GM21786 (cell line): ENCODE results near the gene PSMB10.
"Not testable (repeated sequence)": the region's sequence is repeated elsewhere in the genome, so short reads cannot be mapped to it uniquely, and the experiment has no call there.

ENCODE experiments used
- ATAC-seq: cut with Tn5 transposase; IDR thresholded peaks from one replicate; pipeline ENCODE4 v1.9.1; 2021; ENCODE audit not compliant: unreplicated experiment

Gene PSMB10

DNA sequence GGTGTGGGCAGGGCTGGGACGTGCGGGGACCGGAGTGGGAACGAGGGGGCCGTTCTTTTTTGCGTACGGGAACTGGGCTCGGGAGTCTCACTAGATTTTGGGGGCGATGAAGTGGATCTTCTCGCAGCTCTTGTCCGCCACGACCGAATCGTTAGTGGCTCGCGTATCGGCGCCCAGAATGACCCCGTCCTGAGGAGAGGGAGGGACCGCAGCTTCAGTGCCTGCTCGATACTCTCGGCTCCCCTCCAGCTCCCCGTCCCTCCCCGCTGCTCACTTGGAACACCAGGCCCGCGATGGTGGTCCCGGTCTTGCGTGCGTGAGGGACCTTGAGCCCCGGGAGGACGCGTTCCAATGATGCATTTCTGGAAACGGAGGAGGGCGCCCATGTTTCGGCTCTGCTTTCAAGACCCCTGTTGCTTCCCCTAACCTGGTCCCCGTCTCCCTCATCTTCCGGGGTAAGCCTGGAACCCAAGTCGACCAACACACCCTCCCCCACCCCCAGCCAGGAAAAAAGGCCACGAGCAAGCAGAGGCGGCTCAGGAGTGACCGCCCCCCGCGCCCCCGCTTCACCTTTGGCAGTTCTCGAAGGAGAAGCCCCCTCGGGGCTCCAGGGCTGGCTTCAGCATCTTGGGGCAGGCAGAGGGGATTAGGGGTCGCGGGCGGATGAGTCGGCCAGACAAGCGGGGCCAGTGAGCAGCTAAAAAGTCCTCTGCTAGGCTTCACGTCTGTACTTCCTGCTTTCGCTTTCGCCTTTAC, at the start of gene PSMB10:
Gene PSMB10 (minus strand): TSS at position 727 of the 756 bp plus-strand sequence. CDS start 101 bp downstream, at position 626.
- ATAC-seq, result peak; percentile 2

DNA sequence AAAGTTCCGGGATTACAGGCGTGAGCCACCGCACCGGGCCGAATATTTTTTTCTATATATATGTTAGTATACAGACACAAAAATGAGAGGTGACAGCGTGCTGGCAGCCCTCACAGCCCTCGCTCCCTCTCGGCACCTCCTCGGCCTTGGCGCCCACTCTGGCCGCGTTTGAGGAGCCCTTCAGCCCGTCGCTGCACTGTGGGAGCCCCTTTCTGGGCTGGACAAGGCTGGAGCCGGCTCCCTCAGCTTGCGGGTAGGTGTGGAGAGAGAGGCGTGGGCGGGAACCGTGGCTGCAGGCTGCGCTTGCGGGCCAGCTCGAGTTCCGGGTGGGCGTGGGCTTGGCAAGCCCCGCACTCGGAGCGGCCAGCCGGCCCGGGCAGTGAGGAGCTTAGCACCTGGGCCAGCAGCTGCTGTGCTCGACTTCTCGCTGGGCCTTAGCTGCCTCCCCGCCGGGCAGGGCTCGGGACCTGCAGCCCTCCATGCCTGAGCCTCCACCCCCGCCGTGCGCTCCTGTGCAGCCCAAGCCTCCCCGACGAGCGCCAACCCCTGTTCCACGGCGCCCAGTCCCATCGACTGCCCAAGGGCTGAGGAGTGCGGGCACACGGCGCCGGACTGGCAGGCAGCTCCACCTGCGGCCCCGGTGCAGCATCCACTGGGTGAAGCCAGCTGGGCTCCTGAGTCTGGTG, 45.5 kb upstream of the PSMB10 start:
- ATAC-seq, result no peak

DNA sequence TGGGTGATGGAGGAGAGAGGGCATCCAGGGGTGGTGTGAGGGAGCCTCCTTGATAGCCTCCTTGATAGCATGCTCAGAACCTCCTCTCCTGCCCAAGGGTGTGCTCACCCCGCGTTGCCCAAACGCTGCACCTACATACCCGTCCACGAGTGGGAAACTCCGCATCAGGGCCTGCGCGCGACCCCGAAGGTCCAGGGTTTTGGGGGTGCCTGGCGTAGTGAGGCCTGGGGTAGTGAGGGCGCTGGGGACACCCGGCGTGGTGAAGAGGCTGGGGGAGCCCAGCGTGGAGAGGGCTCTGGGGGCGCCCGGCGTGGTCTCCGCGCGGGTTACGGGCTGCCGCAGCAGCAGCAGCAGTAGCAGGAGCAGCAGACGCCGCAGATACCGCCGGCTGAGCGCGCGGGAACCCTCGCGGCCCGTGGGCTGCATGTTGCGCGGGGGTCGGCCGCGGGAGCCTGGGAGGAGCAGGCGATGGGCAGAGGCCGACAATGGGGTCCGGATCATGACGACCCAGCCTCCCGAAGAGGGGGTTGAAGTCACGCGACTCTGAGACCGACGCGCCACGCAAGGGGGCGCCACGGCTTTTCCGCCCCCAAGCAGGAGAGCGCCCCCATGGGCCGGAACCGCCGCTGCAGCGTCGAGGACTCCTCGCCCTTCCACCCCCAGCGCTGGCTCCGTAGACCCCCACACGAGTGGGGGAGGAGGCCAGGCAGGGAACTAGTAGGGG, 43.5 kb upstream of the PSMB10 start, which contains the start of gene DPEP3:
Gene DPEP3 (minus strand): TSS at position 545 of the 724 bp plus-strand sequence. CDS start 119 bp downstream, at position 426.
- no peak for ATAC-seq

DNA sequence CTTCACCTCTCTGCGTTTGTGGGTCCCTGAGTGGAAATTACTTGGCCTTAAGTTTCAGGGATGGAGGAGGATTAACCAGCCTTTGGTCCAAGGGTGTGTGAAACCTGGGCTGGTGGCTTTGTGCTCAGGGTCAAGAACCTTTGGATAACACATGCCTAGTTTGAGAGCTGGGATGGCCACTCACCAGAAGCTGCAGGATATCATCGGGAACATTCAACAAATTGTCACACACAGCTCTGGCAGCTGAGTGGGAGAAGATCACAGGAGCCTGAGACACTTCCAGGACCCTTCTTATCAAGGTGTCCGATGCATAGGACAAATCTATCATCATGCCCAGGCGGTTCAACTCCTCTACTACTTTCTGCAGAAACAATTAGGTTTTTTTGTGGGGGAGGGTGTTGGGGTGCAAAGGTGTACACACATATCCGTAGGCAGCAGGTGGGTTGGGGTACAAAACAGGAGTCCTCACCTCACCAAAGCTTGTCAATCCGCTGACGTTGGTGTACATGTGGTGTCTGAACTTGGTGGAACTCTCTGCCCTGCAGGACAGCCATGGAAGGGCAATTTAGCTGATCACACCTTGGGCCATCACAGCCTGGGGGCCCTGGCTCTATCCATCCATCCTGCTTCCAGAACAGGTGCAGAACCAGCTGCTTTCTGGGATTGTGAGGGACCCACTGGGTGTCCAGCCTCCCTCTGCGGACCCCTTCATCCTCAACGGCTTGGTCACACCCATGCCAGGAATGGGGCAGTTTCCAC, 41.0 kb upstream of the PSMB10 start:
- ATAC-seq, result no peak

DNA sequence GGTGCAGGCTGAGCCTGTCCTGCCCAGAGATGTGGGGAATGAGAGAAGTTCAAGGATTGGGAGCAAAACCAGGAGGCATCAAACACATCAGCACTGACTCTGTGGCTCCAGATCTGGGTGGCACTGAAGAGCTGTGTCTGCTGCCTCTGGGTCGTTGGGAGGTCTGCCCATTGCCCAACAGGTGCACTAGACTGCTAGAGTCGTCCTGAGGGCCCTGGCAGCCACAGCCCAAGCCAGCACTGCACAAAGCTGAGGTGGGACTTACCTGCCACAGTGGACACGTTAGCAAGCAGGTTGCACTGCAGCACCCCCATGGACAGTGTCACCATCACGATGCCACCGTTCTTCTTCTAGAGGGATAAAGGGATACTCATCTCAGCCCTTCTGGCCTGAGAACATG, 40.4 kb upstream of the PSMB10 start:
- no peak for ATAC-seq

DNA sequence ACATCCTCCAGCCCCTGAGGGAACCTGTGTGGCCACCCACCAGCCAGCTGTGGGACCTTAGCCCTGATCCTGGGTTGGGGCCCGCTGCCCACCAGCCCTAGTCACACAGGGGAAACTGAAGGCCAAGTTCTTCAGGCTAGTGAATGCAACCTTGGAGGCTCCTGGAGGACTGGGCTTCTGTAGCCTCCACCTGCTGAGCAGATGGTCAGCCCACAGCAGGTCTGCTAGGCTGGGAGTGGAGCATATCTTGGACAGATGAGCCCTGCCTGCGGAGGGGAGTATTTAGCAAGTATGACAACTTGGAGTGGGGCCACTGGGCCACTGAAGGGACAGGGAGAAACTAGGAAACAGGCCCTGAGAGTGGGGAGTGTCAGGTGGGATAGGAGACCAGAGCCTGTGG, 39.6 kb upstream of the PSMB10 start:
- ATAC-seq, result no peak

DNA sequence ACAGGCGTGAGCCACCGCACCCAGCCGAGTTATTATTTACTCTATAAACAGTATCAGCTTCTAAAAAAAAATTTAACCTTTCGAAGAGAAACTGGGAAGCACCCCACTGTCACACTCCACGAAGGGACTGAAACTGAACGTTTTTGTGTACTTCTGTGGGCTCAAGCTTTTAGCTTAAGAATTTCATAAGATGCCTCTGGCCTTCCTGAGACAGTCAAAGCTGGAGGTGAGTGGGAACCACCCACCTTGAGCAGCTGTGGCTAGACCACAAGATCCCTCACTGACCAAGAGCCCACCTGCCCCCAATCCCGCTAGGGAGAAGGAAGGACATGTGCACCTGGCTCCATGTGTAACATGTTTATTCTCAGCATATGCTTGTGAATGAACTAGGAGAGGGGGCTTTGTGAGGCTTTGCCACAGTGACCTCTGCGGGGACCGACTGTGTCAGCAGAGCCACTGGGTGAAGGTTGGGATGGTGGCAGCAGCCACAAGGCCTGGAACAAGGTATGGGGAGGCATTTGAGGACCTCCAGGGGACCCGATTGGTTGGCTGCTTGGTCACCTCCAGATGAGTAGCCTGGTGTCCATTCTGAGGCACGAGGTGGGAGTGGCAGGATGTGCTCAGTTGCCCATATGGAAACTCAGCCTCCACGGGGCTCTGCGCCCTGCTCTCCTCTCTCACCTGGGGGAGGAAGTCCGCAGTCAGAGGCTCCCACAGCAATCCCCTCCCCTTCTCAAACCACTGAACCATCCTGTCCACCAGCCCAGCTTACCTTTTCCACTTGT, 38.9 kb upstream of the PSMB10 start:
- ATAC-seq, result no peak

DNA sequence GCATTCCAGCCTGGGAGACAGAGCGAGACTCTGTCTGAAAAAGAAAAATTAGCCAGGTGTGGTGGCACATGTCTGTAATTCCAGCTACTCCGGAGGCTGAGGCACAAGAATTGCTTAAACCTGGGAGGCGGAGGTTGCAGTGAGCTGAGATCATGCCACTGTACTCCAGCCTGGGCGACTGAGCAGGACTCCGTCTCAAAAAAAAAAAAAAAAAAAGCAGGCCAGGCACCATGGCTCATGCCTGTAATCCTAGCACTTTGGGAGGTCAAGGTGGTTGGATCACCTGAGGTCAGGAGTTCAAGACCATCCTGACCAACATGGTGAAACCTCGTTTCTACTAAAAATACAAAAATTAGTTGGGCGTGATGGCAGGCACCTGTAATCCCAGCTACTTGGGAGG, 35.6 kb upstream of the PSMB10 start:
- ATAC-seq, result not testable (repeated sequence)

DNA sequence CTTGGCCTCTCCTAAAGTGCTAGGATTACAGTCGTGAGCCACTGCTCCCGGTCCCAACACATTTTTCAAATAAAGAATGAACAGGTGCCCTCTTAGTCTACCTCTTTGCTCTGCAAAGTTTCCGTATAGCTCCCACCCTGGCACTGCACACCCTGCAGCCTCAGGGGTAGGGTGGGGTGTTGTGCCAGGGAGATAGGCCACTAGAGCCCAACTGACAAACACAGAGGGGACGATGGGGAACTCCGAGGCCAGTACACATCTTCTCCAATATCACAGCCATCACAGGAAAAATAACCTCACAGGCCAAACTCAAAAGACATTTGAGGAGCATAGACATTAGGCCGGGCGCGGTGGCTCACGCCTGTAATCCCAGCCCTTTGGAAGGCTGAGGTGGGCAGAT, 34.5 kb upstream of the PSMB10 start:
- no peak for ATAC-seq

DNA sequence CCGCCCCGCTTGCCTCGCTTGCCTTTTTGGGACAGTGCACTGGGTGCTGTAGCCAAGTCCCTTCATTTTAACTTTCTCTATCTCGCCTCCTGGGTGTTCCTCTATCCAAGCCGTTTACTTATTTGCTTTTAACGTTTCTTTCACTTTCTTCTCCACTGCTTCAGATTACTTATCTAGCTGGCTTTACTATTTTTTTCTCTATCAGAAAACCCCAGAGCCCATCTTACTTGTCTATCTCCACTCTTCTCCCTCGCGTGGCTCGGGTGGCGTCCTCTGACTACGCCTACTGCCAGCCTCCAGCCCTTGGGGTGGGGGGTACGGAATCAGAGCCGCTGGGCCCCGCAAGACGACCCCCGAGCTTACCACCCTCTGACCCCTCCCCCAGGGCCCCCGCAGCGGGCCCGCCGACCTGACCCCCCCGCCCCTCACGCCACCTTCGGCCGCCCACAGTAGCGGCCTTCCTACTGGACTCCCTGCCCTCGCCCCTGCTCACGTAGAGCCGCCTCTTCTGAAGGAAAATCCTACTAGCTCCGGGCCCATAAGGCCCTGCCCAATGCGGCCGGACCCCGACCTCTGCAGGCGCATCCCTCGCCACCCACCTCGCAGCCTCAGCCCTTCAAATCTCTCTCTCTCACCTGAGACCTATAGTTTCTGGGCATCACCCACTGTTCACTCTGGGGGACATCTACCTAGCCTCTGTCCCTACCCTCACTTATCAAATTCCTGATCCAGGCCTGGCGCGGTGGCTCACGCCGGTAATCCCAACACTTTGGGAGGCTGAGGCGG, 32.8 kb upstream of the PSMB10 start:
- no peak for ATAC-seq

DNA sequence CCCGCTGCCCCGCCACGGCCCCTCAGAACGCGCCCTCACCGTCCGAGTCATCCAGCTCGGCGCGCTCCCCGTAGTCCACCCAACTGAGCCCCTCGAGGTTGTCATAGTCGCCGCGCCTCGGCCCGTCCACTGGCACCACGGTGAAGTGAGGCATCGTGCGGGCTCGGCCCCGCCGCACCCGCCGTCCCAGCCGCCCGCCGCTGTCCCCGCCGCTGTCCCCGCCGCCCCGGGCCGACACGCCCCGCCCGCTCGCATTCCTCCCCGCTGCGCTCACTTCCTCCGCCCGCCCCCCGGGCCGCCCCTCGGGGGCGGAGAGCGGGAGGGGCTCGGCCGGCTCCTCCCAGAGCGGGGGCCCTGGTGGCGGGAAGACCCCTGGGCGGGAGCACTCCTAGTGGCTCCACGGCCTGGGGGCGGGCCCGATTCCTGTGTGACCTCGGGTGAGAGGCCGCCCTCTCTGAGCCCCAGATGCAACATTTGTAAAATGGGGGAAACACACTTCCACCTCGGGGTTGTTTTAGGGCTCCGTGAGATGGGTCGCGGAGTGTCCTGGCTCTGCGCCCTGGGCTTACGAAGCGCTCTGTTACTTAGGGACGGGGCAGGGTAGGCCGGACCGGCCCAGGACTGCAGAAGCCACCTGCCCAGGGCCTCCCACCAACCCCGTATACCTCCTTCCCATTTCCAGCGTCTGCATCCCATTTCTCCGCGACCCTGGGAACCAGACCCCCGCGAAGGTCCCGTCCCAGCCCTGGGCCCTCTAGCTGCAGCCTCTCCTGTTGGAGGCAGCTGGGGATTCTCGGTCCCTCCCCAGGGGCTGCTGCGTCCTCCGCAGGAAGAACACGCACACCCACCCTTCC, 32.0 kb upstream of the PSMB10 start, which contains the start of gene SLC12A4:
Gene SLC12A4 (minus strand): TSS at position 238 of the 854 bp plus-strand sequence. CDS start 84 bp downstream, at position 154.
- ATAC-seq, result peak; percentile 69

DNA sequence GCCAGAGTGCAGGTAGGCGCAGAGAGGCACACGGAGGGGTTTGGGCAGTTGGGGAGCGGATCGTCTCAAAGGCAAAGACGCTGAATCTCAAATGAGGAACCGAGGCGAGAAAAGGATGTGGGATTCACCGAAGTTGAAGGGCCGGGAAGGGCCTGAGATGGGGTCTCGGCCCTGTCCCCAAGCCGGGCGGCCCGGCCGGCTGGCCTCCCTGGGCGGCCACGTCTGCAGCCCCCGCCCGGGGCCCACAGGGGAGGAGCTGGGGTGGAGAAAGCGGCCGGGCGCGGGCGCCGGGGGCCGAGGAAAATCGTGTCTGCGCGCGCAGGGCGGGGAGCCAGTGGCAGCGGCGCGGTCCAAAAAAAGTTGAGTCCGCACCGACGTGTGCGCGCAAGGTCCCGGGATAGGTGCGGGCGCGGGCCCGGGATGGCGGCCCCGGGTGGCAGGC, 31.3 kb upstream of the PSMB10 start:
- peak; percentile 17 for ATAC-seq

DNA sequence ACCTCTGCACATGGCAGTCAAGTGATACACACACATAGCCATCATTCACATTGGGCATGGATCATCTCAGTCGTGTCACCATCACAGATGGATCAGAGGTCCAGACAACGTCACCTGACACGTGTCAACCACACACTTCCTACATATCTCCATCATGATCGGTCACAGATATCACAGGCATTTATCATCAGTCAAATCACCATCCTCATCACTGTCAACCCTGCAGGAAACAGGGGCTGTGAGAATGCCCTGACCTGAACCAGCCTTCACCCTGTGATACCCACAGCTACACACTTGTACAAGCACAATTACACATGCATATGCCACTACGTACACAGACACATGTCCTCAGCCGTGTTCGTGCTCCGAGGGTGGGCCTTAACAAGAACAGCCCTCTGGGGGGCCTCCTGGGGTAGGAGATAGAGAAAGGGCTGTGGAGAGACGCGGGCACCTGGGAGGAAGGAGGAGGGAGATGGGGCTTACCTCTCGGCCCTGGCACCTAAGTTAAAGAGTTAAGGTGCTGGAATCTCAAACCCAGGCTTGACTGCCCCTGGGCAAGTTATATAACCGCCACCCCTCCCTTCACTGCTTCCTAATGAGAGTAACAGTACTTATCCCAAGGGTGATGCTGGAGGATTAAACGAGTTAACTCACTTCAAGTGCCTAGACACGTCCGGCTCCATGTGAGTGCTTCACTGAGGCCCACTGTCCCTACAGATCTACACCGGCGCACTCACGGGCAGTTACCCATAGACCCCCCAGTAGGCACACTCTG, 30.7 kb upstream of the PSMB10 start:
- ATAC-seq, result no peak

DNA sequence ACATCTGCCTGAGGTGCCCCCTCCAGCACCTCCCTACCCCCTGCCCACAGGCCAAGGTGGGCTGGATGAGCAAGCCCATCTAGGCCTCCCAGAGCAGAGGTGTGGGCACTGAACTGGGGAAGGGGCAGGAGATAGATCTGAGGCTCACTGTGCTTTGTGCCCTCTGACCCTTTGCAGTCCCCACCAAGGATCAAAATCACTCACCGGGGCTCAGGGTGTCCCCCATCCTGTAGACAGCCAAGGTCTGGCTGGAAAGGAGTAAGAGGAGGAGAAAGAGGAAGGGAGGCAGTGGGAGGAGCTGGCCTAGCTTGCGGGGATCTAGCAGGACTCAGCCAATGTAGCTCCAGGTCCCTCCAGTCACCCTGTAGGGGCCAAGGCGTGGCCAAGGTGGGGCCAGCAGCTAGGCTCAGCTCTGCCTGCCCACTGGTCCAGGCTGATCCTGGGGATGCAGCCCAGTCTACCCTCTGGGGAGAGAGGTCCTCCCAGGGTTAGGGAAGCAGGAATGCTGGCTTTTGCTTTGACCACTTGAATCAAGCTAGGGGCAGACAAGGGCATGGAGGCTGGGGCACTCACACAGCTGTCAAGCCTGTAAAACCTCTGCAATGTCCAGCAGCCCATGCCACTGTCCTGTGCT, 30.0 kb upstream of the PSMB10 start:
- no peak for ATAC-seq

DNA sequence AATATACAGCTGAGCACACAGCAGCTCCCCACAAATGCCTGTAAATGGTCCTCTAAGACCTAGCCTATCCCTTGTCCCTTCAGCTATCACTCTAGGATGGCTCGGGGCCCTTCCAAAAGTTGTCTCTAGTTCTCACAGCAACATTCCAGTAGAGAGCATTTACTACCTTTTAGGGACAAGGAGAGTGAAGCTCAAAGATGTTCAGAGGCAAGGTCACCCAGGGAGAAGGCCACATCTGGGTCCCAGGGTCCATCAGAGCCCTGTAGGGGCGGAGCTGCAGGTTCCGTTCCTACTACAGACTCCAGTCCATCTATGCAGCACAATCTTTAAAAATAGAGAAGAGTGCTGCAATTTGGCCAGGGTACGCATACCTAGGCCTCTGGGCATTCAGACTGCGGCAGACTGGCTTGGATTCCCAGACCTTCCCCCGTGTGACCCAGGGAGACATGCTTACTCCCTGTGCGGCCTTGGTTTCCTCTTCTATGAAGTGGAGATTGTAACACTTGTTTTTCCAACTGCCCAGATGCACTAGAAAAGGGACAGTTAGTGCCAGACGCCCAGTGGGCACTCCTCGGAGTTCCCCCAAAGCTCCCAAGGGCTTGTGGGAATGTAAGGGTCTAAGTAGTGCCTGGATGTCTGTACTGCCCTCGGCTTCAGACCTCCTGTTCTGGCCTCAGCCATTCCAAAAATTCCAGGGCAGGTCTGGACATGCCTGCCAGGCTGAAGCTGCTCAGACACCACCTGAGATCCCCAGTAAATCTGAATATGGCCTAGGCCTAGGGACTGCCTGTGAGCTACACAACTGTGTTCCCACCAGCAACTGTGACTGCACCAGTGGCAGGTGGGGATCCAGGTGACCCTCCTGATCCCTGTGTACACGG, 29.3 kb upstream of the PSMB10 start:
- ATAC-seq, result no peak

DNA sequence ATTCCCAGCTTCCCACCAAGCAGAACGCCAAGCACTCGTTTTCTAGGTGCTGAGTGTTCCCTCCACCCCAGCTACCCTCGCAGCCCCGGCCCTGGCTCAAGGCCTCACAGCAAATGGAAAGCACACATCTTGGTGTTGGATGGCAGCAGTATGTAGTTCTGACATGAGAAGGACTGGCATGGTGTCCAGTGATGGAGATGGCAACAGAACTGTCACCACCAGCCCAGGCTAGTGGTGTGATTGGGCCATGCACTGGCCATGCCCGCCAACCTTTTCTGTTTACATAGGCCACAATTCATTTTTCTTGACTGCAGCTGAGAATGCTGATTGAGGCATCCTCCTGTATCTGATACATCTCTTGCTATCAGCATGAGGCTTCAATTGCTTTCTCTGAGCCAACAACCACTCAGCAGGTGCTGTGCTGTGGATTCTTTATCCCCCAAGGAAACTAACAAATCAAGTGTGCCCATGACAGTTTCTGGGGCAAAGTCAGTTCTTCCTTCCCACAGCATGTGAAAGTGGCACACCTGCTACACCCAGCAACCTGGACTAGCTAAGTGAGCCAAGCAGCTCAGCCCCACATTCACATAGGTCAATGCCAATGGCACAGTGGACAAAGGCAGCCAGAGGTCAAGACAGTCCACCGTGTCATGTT, 28.0 kb upstream of the PSMB10 start:
- no peak for ATAC-seq
